DOHH2 (cell line): ENCODE data around the gene BLOC1S1.

ENCODE experiments used
- H3F3A ChIP-seq: fragments of 200-600 bp; sonication (generic), shearing (Covaris generic); 2 replicates; pipeline ENCODE4 v1.6.0; 2016; ENCODE audit warnings: antibody characterized with exemption, mild to moderate bottlenecking; ENCODE audit not compliant: control insufficient read depth, insufficient read depth
- H3K27ac ChIP-seq: fragments of 200-600 bp; sonication (generic); 2 replicates; pipeline ENCODE4 v1.5.1; 2014; ENCODE audit warnings: low read depth, mild to moderate bottlenecking, low read length, moderate library complexity
- H3K27me3 ChIP-seq: fragments of 200-600 bp; sonication (generic); 2 replicates; pipeline ENCODE4 v1.6.1; 2014; ENCODE audit warnings: mild to moderate bottlenecking, low read length, mixed read lengths; ENCODE audit not compliant: control insufficient read depth
- H3K36me3 ChIP-seq: fragments of 200-600 bp; sonication (generic); 2 replicates; pipeline ENCODE4 v1.6.1; 2014; ENCODE audit warnings: mild to moderate bottlenecking, low read length, moderate library complexity, mixed read lengths; ENCODE audit not compliant: control insufficient read depth
- H3K4me1 ChIP-seq: fragments of 200-600 bp; sonication (generic); 2 replicates; pipeline ENCODE4 v1.6.1; 2014; ENCODE audit warnings: mild to moderate bottlenecking, low read length, mixed read lengths; ENCODE audit not compliant: control insufficient read depth
- H3K4me2 ChIP-seq: fragments of 200-600 bp; sonication (generic); 2 replicates; pipeline ENCODE4 v1.6.0; 2014; ENCODE audit warnings: mild to moderate bottlenecking, low read length, moderate library complexity
- H3K4me3 ChIP-seq: fragments of 200-600 bp; sonication (generic); 2 replicates; pipeline ENCODE4 v1.5.1; 2014; ENCODE audit warnings: mild to moderate bottlenecking, low read length, mixed read lengths
- H3K79me2 ChIP-seq: fragments of 200-600 bp; sonication (generic); 2 replicates; pipeline ENCODE4 v1.6.1; 2014; ENCODE audit warnings: mild to moderate bottlenecking, low read length, mixed read lengths; ENCODE audit not compliant: control insufficient read depth
- H3K9me2 ChIP-seq: fragments of 200-600 bp; sonication (generic); replicated peaks from 2 replicates; pipeline ENCODE4 v1.6.1; 2014; ENCODE audit warnings: mild to moderate bottlenecking, low read length, mixed read lengths; ENCODE audit not compliant: control insufficient read depth
- H3K9me3 ChIP-seq: fragments of 200-600 bp; sonication (generic); 2 replicates; pipeline ENCODE4 v1.6.1; 2014; ENCODE audit warnings: antibody characterized with exemption, low read length, mixed read lengths; ENCODE audit not compliant: control insufficient read depth, insufficient read depth
- H4K20me1 ChIP-seq: fragments of 200-600 bp; sonication (generic); 2 replicates; pipeline ENCODE4 v1.6.0; 2014; ENCODE audit warnings: low read depth, mild to moderate bottlenecking, antibody characterized with exemption, low read length, moderate library complexity; ENCODE audit not compliant: control insufficient read depth, insufficient read depth
- CTCF ChIP-seq: fragments of 200-600 bp; sonication (generic); IDR thresholded peaks from one replicate; pipeline ENCODE4 v1.5.1; 2014; ENCODE audit warnings: antibody characterized with exemption, mild to moderate bottlenecking, low read depth, low read length; ENCODE audit not compliant: poor library complexity, severe bottlenecking
- EZH2phosphoT487 ChIP-seq: fragments of 200-600 bp; sonication (generic); IDR thresholded peaks from 2 replicates; pipeline ENCODE4 v1.6.1; 2017; ENCODE audit warnings: borderline replicate concordance, mild to moderate bottlenecking, antibody characterized with exemption, low read length, moderate library complexity, mixed read lengths

Gene BLOC1S1

GRCh38 chr12:55707841-55708694 is 7.8 kb upstream of the BLOC1S1 start, which contains the start of gene ITGA7:
TSS of gene ITGA7 (minus strand) at chr12:55707904. CDS start at chr12:55707682, 222 bp downstream.
- Histone ChIP-seq H3K4me2 (peak within 1 kb of the TSS; percentile 69), H4K20me1 (no peaks in the 10 kb centered on the region), H3K9me3 (no peaks in the 10 kb centered on the region), H3K79me2 (no peaks in the 10 kb centered on the region), H3K4me1 (peaks cover 35% of the 10 kb centered on the region), H3K9me2 (no peaks in the 10 kb centered on the region), H3K27me3 (peaks cover 46% of the 10 kb centered on the region), H3K36me3 (no peaks in the 10 kb centered on the region), H3K4me3 (peak within 1 kb of the TSS; percentile 67), H3F3A (no peaks in the 10 kb centered on the region), H3K27ac (no peak within 1 kb of the TSS)
- no peak for TF ChIP-seq CTCF
- TF ChIP-seq EZH2phosphoT487 = no peak

GRCh38 chr12:55708695-55709233 is 7.1 kb upstream of the BLOC1S1 start:
- Histone ChIP-seq H3K4me3 (peak overlapping the region; percentile 67; the same call in 1 of the 2 replicates), H3K27ac (no peak overlapping the region), H4K20me1 (no peaks in the 10 kb centered on the region), H3K36me3 (no peaks in the 10 kb centered on the region), H3K9me3 (no peaks in the 10 kb centered on the region), H3K4me1 (peaks cover 35% of the 10 kb centered on the region), H3F3A (no peaks in the 10 kb centered on the region), H3K79me2 (no peaks in the 10 kb centered on the region), H3K4me2 (peak overlapping the region; percentile 69), H3K27me3 (peaks cover 46% of the 10 kb centered on the region), H3K9me2 (no peaks in the 10 kb centered on the region)
- no peak for TF ChIP-seq CTCF
- no peak for TF ChIP-seq EZH2phosphoT487

- peaks cover 6% of the 10 kb centered on the region for H3K79me2 ChIP-seq
These were observed 3.9 kb upstream of the BLOC1S1 start for GRCh38 chr12:55711786-55712553.

More at GRCh38 chr12:55711786-55712553, 3.9 kb upstream of the BLOC1S1 start:
- Histone ChIP-seq H3K36me3 (no peaks in the 10 kb centered on the region), H3K4me2 (no peak overlapping the region), H3K9me3 (no peaks in the 10 kb centered on the region), H3K9me2 (no peaks in the 10 kb centered on the region), H4K20me1 (no peaks in the 10 kb centered on the region), H3K4me3 (no peak overlapping the region), H3K27me3 (peaks cover 43% of the 10 kb centered on the region), H3K27ac (no peak overlapping the region), H3F3A (0 out of 2 replicates have a peak, but pooled peaks cover 3% of the 10 kb centered on the region), H3K4me1 (peaks cover 35% of the 10 kb centered on the region)
- no peak for TF ChIP-seq EZH2phosphoT487
- no peak for TF ChIP-seq CTCF
